Fibroblast of lung (primary cell): ENCODE data around the gene BCL6B. TPM values are rescaled to one million over a fixed set of nuclear protein-coding genes. Genes with fewer than 3 reads are reported as not detected.

Experiments used
- DNase-seq, 2 donors: peaks; one replicate each; pipeline versions ENCODE4 v3.0.0 to v3.0.0-alpha.2; 2010; ENCODE audit warnings: low read depth in 2 of 2
- H2AFZ ChIP-seq: 2 replicates; pipeline ENCODE4 v1.5.1; 2012; ENCODE audit warnings: low read length, control low read depth, inconsistent platforms
- H3K27ac ChIP-seq: 2 replicates; pipeline ENCODE4 v1.5.1; 2011; ENCODE audit warnings: low read length, control low read depth; ENCODE audit not compliant: insufficient read depth
- H3K27me3 ChIP-seq: 2 replicates; pipeline ENCODE4 v1.5.1; 2011; ENCODE audit warnings: mild to moderate bottlenecking, low read length; ENCODE audit not compliant: control insufficient read depth, insufficient read depth
- H3K36me3 ChIP-seq: 2 replicates; pipeline ENCODE4 v1.5.1; 2011; ENCODE audit warnings: low read length; ENCODE audit not compliant: control insufficient read depth, insufficient read depth
- H3K4me1 ChIP-seq: 2 replicates; pipeline ENCODE4 v1.5.1; 2011; ENCODE audit warnings: low read length; ENCODE audit not compliant: control insufficient read depth, insufficient read depth; ENCODE audit errors: extremely low read depth
- H3K4me2 ChIP-seq: 2 replicates; pipeline ENCODE4 v1.5.1; 2011; ENCODE audit warnings: low read length, control low read depth; ENCODE audit not compliant: insufficient read depth; ENCODE audit errors: extremely low read depth
- H3K4me3 ChIP-seq, 4 experiments: fragments of 200-600 bp in 1 of 4; sonication (generic) in 1 of 4; replicated peaks in 1 of 4; 2 replicates each; pipeline ENCODE4 v1.5.1; 2011 to 2016; ENCODE audit warnings: low read length in 4 of 4, low read depth in 3 of 4, mild to moderate bottlenecking in 3 of 4, control low read depth in 2 of 4, inconsistent platforms in 1 of 4, mixed read lengths in 1 of 4; ENCODE audit not compliant: insufficient read depth in 1 of 4; ENCODE audit errors: control extremely low read depth in 1 of 4
- H3K79me2 ChIP-seq: 2 replicates; pipeline ENCODE4 v1.5.1; 2012; ENCODE audit warnings: mild to moderate bottlenecking, low read length, inconsistent platforms; ENCODE audit not compliant: control insufficient read depth, insufficient read depth
- H3K9ac ChIP-seq: 2 replicates; pipeline ENCODE4 v1.5.1; 2011; ENCODE audit warnings: mild to moderate bottlenecking, low read length, control low read depth; ENCODE audit not compliant: insufficient read depth
- H3K9me3 ChIP-seq: 2 replicates; pipeline ENCODE4 v1.5.1; 2012; ENCODE audit warnings: low read depth, low read length; ENCODE audit not compliant: control insufficient read depth, insufficient read depth
- H4K20me1 ChIP-seq: 2 replicates; pipeline ENCODE4 v1.5.1; 2011; ENCODE audit warnings: low read length; ENCODE audit not compliant: control insufficient read depth, insufficient read depth; ENCODE audit errors: extremely low read depth
- EZH2 ChIP-seq: IDR thresholded peaks from 2 replicates; pipeline ENCODE4 v1.5.1; 2012; ENCODE audit warnings: low read length, control low read depth, mild to moderate bottlenecking; ENCODE audit errors: missing control alignments
- polyA plus RNA-seq, 2 donors: library from polyadenylated mRNA; depleted of rRNA in 1 of 2; stranded (reverse) in 1 of 2; unstranded in 1 of 2; fragments of >200 nt; gene quantifications; 2 replicates each; pipeline ENCODE4 v1.2.1, GENCODE V29; 2011 to 2012; ENCODE audit warnings: missing spikeins in 1 of 2
- total RNA-seq: library from RNA; depleted of rRNA; stranded (reverse); fragments of >200 nt; gene quantifications from 2 replicates; pipeline ENCODE4 v1.2.1, GENCODE V29; 2014
- TF ChIP-seq, protein P1 (sequence below), 2 donors: IDR thresholded peaks in 1 of 2; conservative IDR thresholded peaks in 1 of 2; 1 replicate in 1 of 2; 2 replicates in 1 of 2; pipeline ENCODE4 v1.5.1; 2011 to 2012; ENCODE audit warnings: low read length in 2 of 2, control low read depth in 1 of 2, inconsistent platforms in 1 of 2, low read depth in 1 of 2, mild to moderate bottlenecking in 1 of 2

BCL6B gene
- total and polyA plus RNA-seq, 2 donors (not counting 1 experiment from before 2014, with no cell fraction given): 0.02 to 0.50 TPM

- no peaks in the 10 kb centered on the region for H3K27me3 ChIP-seq
- no peaks in the 10 kb centered on the region for H3K4me1 ChIP-seq
- no peaks in the 10 kb centered on the region for H3K9me3 ChIP-seq
- no peak for DNase-seq
- H3K9ac ChIP-seq: no peak overlapping the region
- no peak overlapping the region for H3K4me3 ChIP-seq
- no peak overlapping the region for H3K27ac ChIP-seq
- no peaks in the 10 kb centered on the region for H3K36me3 ChIP-seq
- no peaks in the 10 kb centered on the region for H3K79me2 ChIP-seq
- H4K20me1 ChIP-seq: no peaks in the 10 kb centered on the region
- H2AFZ ChIP-seq: no peak overlapping the region
- no peak for TF ChIP-seq EZH2
- TF ChIP-seq, protein P1, sequence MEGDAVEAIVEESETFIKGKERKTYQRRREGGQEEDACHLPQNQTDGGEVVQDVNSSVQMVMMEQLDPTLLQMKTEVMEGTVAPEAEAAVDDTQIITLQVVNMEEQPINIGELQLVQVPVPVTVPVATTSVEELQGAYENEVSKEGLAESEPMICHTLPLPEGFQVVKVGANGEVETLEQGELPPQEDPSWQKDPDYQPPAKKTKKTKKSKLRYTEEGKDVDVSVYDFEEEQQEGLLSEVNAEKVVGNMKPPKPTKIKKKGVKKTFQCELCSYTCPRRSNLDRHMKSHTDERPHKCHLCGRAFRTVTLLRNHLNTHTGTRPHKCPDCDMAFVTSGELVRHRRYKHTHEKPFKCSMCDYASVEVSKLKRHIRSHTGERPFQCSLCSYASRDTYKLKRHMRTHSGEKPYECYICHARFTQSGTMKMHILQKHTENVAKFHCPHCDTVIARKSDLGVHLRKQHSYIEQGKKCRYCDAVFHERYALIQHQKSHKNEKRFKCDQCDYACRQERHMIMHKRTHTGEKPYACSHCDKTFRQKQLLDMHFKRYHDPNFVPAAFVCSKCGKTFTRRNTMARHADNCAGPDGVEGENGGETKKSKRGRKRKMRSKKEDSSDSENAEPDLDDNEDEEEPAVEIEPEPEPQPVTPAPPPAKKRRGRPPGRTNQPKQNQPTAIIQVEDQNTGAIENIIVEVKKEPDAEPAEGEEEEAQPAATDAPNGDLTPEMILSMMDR (conservative IDR thresholded peaks at IDR 0.05 in 1 of 2, IDR thresholded peaks at IDR 0.05 in 1 of 2; ENCODE audit: low read depth in 1 of 2, low read length in 2 of 2): no peak
- H3K4me2 ChIP-seq: no peak overlapping the region
Observed at GRCh38 chr17:7077911-7078546, 55.2 kb downstream of the BCL6B start.

GRCh38 chr17:7078711-7079110 is 55.9 kb downstream of the BCL6B start:
- DNase-seq: no peak
- no peak overlapping the region for H3K9ac ChIP-seq

More at GRCh38 chr17:7078711-7079110, 55.9 kb downstream of the BCL6B start:
- Histone ChIP-seq H2AFZ (no peak overlapping the region), H3K4me2 (no peak overlapping the region), H3K79me2 (no peaks in the 10 kb centered on the region), H3K36me3 (no peaks in the 10 kb centered on the region), H3K27ac (no peak overlapping the region), H3K4me1 (no peaks in the 10 kb centered on the region), H3K27me3 (no peaks in the 10 kb centered on the region), H4K20me1 (no peaks in the 10 kb centered on the region), H3K4me3 (no peak overlapping the region), H3K9me3 (no peaks in the 10 kb centered on the region)
- TF ChIP-seq, protein P1 (conservative IDR thresholded peaks at IDR 0.05 in 1 of 2, IDR thresholded peaks at IDR 0.05 in 1 of 2; ENCODE audit: low read depth in 1 of 2, low read length in 2 of 2): no peak
- no peak for TF ChIP-seq EZH2

Other genes with a start within 250 kb of the BCL6B start
- 0.51 and 0.66 TPM in 2 replicates for gene FBXO39, start 246.8 kb upstream of the BCL6B start, total RNA-seq
- gene FBXO39, start 246.8 kb upstream of the BCL6B start, polyA plus RNA-seq: 0.10 and 0.25 TPM in 2 replicates
- gene TEKT1, start 191.3 kb upstream of the BCL6B start, total RNA-seq: not detected in 2 replicates
- not detected in 2 replicates for gene TEKT1, start 191.3 kb upstream of the BCL6B start, polyA plus RNA-seq
- gene ALOX12, start 27.0 kb upstream of the BCL6B start, total RNA-seq: 0.17 and 0.26 TPM in 2 replicates
- gene ALOX12, start 27.0 kb upstream of the BCL6B start, polyA plus RNA-seq: 0.02 and 0.06 TPM in 2 replicates
- 27.2 and 64.6 TPM in 2 replicates for gene RNASEK, start 10.4 kb upstream of the BCL6B start, total RNA-seq
- 201 and 232 TPM in 2 replicates for gene RNASEK, start 10.4 kb upstream of the BCL6B start, polyA plus RNA-seq
- 0.26 and 1.3 TPM in 2 replicates for gene SLC16A13, start 13.0 kb downstream of the BCL6B start, total RNA-seq
- gene SLC16A13, start 13.0 kb downstream of the BCL6B start, polyA plus RNA-seq: 1.4 and 1.6 TPM in 2 replicates
- under 0.01 and 0.17 TPM in 2 replicates for gene SLC16A11, start 21.0 kb downstream of the BCL6B start, total RNA-seq
- gene SLC16A11, start 21.0 kb downstream of the BCL6B start, polyA plus RNA-seq: not detected in 2 replicates
- gene CLEC10A, start 57.2 kb downstream of the BCL6B start, total RNA-seq: not detected in 2 replicates
- not detected in 2 replicates for gene CLEC10A, start 57.2 kb downstream of the BCL6B start, polyA plus RNA-seq
- not detected in 2 replicates for gene ASGR2, start 91.8 kb downstream of the BCL6B start, total RNA-seq
- gene ASGR2, start 91.8 kb downstream of the BCL6B start, polyA plus RNA-seq: not detected in 2 replicates
- 0.66 and 0.77 TPM in 2 replicates for gene ASGR1, start 156.3 kb downstream of the BCL6B start, total RNA-seq
- 0.14 and 0.19 TPM in 2 replicates for gene ASGR1, start 156.3 kb downstream of the BCL6B start, polyA plus RNA-seq
- gene DLG4, start 196.8 kb downstream of the BCL6B start, total RNA-seq: 12.6 and 22.0 TPM in 2 replicates
- gene DLG4, start 196.8 kb downstream of the BCL6B start, polyA plus RNA-seq: 11.3 and 14.2 TPM in 2 replicates
- 185 and 313 TPM in 2 replicates for gene ACADVL, start 196.9 kb downstream of the BCL6B start, total RNA-seq
- 129 and 143 TPM in 2 replicates for gene ACADVL, start 196.9 kb downstream of the BCL6B start, polyA plus RNA-seq
- gene DVL2, start 211.5 kb downstream of the BCL6B start, total RNA-seq: 91.8 and 95.8 TPM in 2 replicates
- 8.1 and 8.6 TPM in 2 replicates for gene DVL2, start 211.5 kb downstream of the BCL6B start, polyA plus RNA-seq
- 41.6 and 45.4 TPM in 2 replicates for gene PHF23, start 216.4 kb downstream of the BCL6B start, total RNA-seq
- gene PHF23, start 216.4 kb downstream of the BCL6B start, polyA plus RNA-seq: 46.6 and 48.7 TPM in 2 replicates
- 173 and 224 TPM in 2 replicates for gene GABARAP, start 219.4 kb downstream of the BCL6B start, total RNA-seq
- 978 and 1,154 TPM in 2 replicates for gene GABARAP, start 219.4 kb downstream of the BCL6B start, polyA plus RNA-seq
- 23.1 and 40.5 TPM in 2 replicates for gene CTDNEP1, start 228.7 kb downstream of the BCL6B start, total RNA-seq
- 134 and 149 TPM in 2 replicates for gene CTDNEP1, start 228.7 kb downstream of the BCL6B start, polyA plus RNA-seq
- gene ELP5, start 229.2 kb downstream of the BCL6B start, total RNA-seq: 31.3 and 33.2 TPM in 2 replicates
- gene ELP5, start 229.2 kb downstream of the BCL6B start, polyA plus RNA-seq: 22.6 and 52.2 TPM in 2 replicates
- 2.6 and 17.2 TPM in 2 replicates for gene CLDN7, start 239.4 kb downstream of the BCL6B start, total RNA-seq
- gene CLDN7, start 239.4 kb downstream of the BCL6B start, polyA plus RNA-seq: 1.0 and 2.3 TPM in 2 replicates